ENCODE data around the gene RAD51B. TPM values are rescaled to one million over a fixed set of nuclear protein-coding genes. Genes with fewer than 3 reads are reported as not detected.

Gene RAD51B
- total RNA-seq, 1 donor from 2014 or later = 28.5 TPM

- peaks cover 25% of the 10 kb centered on the region for H3K4me1 ChIP-seq
- H3K4me3 ChIP-seq = no peak overlapping the region
- no peak for DNase-seq (ENCODE audit: extremely low spot score in 2 of 2)
- no peak overlapping the region for H3K27ac ChIP-seq
- intact Hi-C loops (cut with DNase I) = no loop called here
- no peaks in the 10 kb centered on the region for H3K9me3 ChIP-seq
- no peaks in the 10 kb centered on the region for H3K27me3 ChIP-seq
- H3K36me3 ChIP-seq = no peaks in the 10 kb centered on the region
- no peak for TF ChIP-seq POLR2AphosphoS5 (IDR thresholded peaks at IDR 0.05; ENCODE audit: insufficient read depth in 1 of 2, low read depth in 1 of 2)
- no peak for TF ChIP-seq POLR2A (IDR thresholded peaks at IDR 0.05)
- TF ChIP-seq CTCF (IDR thresholded peaks at IDR 0.05) = no peak
Observed at GRCh38 chr14:68755016-68755353, 935.4 kb downstream of the RAD51B start.

GRCh38 chr14:68756000-68756481, 936.5 kb downstream of the RAD51B start:
- TF ChIP-seq POLR2A (IDR thresholded peaks at IDR 0.05) (no peak), POLR2AphosphoS5 (IDR thresholded peaks at IDR 0.05; ENCODE audit: insufficient read depth in 1 of 2, low read depth in 1 of 2) (no peak), CTCF (IDR thresholded peaks at IDR 0.05) (no peak)
- intact Hi-C loops (cut with DNase I) = no loop called here
- H3K9me3 ChIP-seq = no peaks in the 10 kb centered on the region
- no peak for DNase-seq (ENCODE audit: extremely low spot score in 2 of 2)
- H3K27me3 ChIP-seq = no peaks in the 10 kb centered on the region
- H3K27ac ChIP-seq = no peak overlapping the region
- H3K36me3 ChIP-seq = no peaks in the 10 kb centered on the region
- no peak overlapping the region for H3K4me3 ChIP-seq
- peaks cover 24% of the 10 kb centered on the region for H3K4me1 ChIP-seq

- no peaks in the 10 kb centered on the region for H3K9me3 ChIP-seq
- TF ChIP-seq POLR2A (IDR thresholded peaks at IDR 0.05) (no peak), CTCF (IDR thresholded peaks at IDR 0.05) (no peak), POLR2AphosphoS5 (IDR thresholded peaks at IDR 0.05; ENCODE audit: insufficient read depth in 1 of 2, low read depth in 1 of 2) (no peak)
- no peak for DNase-seq (ENCODE audit: extremely low spot score in 2 of 2)
- H3K4me1 ChIP-seq = peaks cover 25% of the 10 kb centered on the region
- no peaks in the 10 kb centered on the region for H3K27me3 ChIP-seq
- no peak overlapping the region for H3K4me3 ChIP-seq
- no peaks in the 10 kb centered on the region for H3K36me3 ChIP-seq
- intact Hi-C loops (cut with DNase I) = no loop called here
- no peak overlapping the region for H3K27ac ChIP-seq
Observed at GRCh38 chr14:68756734-68757133, 937.2 kb downstream of the RAD51B start.

- no peaks in the 10 kb centered on the region for H3K36me3 ChIP-seq
- intact Hi-C loops (cut with DNase I) = no loop called here
- no peak for TF ChIP-seq CTCF (IDR thresholded peaks at IDR 0.05)
- TF ChIP-seq POLR2A (IDR thresholded peaks at IDR 0.05) = no peak
- TF ChIP-seq POLR2AphosphoS5 (IDR thresholded peaks at IDR 0.05; ENCODE audit: insufficient read depth in 1 of 2, low read depth in 1 of 2) = no peak
- H3K4me1 ChIP-seq = peaks cover 35% of the 10 kb centered on the region
- H3K27ac ChIP-seq = no peak overlapping the region
- no peak overlapping the region for H3K4me3 ChIP-seq
- DNase-seq (ENCODE audit: extremely low spot score in 2 of 2) = no peak
- no peaks in the 10 kb centered on the region for H3K9me3 ChIP-seq
- H3K27me3 ChIP-seq = no peaks in the 10 kb centered on the region
Observed at GRCh38 chr14:68757618-68758081, 938.1 kb downstream of the RAD51B start.

- Histone ChIP-seq H3K9me3 (no peaks in the 10 kb centered on the region), H3K27ac (no peak overlapping the region), H3K4me3 (no peak overlapping the region), H3K27me3 (no peaks in the 10 kb centered on the region), H3K36me3 (no peaks in the 10 kb centered on the region), H3K4me1 (peaks cover 41% of the 10 kb centered on the region)
- TF ChIP-seq CTCF (IDR thresholded peaks at IDR 0.05) (no peak), POLR2A (IDR thresholded peaks at IDR 0.05) (no peak), POLR2AphosphoS5 (IDR thresholded peaks at IDR 0.05; ENCODE audit: insufficient read depth in 1 of 2, low read depth in 1 of 2) (no peak)
- DNase-seq (ENCODE audit: extremely low spot score in 2 of 2) = no peak
- intact Hi-C loops (cut with DNase I) = no loop called here
Observed at GRCh38 chr14:68758301-68758700, 938.7 kb downstream of the RAD51B start.

All from vagina (tissue), 2 donors.